RPMI7951 (cell line): ENCODE results near the gene AZU1. TPM values are rescaled to one million over a fixed set of nuclear protein-coding genes. Genes with fewer than 3 reads are reported as not detected.

ENCODE experiments used
- DNase-seq: peaks from one replicate; pipeline ENCODE4 v3.0.0-alpha.2; 2012; ENCODE audit warnings: low read depth
- total RNA-seq: library from RNA; depleted of rRNA; stranded (reverse); fragments of >200 nt; shearing (Covaris generic); gene quantifications from 2 replicates; pipeline ENCODE4 v1.2.3, GENCODE V29; 2014

AZU1 gene
- total RNA-seq, 1 experiment from 2014 or later, result not detected

DNA sequence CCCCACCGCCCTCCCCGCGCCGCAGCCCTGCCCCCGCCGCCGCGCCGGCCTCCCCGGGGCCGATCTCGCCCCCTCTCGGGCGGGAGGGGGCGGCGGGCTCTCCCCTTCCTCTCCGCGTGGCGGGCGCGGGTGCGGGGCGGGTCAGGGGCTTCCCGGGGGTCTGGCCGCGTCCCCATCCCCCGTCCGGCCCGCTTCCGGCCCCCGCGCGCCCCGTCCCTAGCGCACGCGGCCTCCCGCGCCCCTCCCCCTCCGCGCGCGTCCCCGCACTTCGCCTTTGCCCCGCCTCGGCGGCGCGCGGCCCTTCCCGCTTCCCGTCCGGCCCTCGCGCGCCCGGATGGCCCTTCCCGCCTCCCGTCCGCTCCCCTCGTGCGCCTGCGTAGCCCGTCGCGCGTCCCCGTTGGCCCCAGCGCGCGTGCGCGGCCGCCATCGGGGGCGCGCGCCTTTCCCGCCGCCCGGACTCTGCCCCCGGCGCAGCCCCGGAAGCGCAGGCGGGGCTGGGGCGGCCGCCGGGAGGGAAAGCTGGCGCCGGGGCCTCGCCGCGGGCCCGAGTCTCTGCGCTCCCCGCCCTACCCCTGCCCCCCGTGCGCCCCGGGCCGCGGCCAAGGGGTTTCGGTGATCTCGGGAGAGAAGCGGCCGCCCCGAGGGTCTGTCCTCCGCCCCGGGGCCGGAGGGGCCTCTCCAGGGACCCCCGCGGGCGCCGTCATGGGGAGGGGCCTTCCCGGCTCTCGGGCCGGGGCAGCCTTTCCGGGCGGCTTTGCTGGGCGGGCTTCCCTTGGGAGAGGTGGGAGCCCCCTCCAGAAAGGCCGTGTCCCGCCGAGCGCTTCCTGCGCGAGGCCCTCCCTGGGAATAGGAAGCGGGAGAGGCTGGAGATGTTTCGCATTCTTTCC, 29.9 kb upstream of the AZU1 start:
- DNase-seq, result peak; percentile 86

DNA sequence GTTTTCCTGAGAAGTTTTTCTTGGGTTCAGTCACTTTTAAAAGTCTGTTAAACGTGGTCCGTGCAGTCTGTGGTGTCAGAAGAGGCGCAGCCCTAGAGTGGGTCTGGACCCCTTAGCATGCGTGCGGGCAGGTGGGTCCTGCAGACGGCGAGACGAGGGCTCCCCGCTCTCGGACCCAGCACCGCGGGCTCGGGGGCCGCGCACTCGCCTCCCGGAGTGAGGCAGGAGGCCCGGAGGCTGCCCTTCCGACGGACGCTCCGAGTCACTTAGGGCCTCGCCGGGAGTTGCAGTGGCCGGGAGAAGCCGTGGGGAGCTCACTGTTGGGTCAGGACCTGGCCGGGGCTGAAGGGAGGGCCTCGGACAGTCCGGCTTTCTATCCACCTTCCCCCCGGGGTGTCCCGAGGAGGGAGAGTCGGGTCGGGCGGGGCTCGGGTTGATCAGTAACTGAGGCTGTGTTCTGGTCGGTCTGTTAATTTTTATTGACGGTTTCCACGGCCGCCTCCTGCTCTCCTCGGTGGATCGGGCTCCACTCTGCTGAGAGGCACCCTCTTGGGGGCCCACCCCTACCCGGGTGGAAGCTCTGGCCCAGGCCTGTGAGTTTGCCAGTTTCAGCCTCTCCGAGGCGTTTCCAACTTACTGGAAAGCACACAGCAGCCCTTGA, 29.1 kb upstream of the AZU1 start:
- DNase-seq, result no peak

DNA sequence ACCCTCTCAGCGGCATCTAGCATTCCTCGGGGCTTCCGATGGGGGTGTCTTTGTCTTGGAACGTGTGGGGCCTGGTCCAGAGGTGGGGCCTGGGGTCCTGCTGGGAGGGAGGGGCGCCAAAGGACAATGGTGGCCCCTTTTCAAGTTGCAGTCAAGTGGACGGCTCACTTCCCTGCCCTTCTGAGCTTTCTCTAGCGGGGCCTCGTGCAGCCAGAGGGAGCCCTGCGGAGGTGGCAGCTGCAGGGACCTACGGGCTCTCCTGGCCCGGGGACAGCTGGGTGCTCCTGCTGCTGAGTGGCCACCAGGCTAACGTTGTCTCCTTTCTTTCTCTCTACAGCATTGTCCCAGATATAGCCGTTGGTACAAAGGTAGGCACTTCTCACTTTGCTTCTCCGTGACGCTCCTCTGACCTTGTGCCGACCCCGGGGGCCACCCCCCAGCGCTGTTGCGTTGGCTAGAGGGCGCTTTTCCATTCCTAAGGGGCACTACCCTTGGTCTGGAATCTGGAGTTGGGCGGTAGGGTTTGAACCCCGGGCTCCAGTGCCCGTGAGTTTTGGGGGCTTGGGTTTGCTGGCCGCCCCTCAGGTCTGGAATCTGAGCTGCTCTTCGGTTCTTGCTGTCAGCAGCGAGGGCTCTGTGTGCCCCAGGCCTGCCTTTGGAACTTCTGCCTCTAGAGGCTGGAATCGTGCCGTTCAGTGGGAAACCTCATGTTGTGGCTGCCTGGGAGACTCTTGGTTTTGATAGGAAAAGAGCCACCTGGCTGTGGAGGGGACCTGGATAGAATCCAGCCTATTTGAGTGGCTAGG, 28.4 kb upstream of the AZU1 start:
- DNase-seq, result peak; percentile 51

DNA sequence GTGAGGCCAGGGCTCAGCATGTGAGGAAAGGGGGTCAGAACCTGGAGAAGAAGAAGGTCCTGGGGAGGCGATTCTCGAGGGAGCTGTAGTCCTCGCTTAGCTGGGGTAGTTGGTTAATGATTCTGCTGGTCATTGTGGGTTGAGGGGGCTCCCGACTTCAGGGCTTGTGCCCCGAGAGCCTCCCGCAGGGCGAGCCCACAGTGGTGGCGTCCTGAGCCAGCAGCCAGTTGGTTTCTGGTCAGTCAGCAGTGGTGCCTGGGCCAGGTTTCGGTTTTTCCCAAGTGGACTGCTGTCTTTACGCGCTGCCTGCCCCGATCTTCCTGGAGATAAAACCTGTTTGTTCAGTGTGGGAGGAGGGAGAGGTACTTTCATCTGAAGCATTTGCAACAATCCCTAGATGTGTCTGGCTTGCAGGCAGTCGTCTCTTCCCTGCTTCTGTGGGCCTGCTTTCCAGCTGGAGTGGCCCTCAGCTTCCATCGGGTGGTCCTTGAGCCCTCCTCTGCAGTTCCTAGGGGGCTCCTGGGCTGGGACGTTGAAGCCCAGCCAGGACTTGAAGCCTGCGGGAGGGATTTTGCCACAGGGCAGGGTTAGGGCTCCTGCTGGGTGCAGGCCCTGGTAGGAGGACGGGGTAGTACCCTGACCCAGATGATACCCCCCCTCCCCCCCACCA, 27.1 kb upstream of the AZU1 start:
- DNase-seq, result no peak

DNA sequence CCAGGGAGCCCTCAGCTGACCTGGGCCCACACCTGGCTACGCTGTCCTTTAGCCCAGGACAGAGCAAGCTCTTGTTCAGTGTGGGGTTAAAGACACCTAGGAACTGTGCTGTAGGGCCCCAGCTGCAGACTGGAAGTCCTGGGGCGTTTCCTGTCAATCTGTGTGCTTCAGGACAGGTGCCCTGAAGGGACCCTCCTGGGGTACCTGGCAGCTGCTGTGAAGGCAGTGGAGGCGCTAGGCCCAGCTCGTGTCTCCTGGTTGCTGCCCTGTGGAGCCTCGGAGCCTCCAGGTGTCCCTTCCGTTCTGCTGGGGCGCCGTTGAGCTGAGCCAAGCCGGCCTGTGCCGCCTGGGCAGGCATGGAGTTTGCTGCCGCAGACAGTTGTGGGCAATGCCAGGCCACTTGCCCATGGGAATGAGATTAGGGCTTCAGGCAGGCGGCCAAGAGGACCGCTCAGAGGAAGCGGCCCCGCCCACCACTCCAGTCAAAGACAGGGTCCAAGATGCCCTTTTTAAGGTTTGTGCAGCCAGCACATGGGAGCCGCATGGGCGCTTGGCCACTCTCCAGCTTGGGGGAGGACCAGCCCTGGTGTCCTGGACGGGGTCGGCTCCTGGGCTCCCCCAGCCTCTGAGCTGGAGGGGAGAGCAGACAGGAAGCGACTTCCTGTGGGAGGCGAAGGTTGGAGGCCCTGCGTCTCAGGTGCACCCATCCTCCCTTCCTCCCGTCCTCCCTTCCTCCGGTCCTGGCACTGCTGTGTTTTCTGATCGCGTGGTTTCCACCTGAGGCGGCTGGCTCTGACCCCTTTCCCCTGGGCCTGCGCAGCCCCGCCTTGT, 26.4 kb upstream of the AZU1 start:
- no peak for DNase-seq

DNA sequence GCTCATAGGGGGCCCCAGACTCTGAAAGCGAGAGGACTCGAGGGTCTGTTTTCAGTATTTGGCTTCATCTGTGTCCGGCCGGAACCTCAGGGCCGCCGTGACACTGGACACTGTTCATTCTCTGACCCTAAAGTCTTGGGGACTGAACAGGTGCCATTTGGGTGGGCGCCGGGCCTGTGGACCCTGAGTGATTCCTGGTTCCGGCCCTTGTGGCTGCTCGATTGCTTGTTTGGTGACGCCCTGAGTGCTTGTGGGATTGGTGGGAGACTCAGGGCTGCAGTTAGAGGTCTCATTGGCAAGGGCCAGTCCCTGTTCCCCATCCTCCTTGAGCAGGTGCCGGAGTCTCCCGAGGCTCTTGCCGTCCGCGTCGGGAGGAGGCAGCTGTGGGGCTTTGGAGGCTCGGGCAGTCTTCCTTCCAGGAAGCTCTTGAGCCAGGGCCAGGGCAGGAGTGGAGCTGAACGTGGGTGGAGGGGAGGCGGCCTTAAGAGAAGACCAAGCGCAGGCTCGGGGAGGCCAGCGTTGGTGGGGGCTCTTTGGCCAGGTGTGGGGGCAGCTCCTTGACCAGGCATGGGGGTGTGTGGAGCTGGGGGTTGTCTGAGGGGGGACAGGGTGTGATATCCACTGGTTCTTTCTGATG, 25.7 kb upstream of the AZU1 start:
- DNase-seq, result no peak

DNA sequence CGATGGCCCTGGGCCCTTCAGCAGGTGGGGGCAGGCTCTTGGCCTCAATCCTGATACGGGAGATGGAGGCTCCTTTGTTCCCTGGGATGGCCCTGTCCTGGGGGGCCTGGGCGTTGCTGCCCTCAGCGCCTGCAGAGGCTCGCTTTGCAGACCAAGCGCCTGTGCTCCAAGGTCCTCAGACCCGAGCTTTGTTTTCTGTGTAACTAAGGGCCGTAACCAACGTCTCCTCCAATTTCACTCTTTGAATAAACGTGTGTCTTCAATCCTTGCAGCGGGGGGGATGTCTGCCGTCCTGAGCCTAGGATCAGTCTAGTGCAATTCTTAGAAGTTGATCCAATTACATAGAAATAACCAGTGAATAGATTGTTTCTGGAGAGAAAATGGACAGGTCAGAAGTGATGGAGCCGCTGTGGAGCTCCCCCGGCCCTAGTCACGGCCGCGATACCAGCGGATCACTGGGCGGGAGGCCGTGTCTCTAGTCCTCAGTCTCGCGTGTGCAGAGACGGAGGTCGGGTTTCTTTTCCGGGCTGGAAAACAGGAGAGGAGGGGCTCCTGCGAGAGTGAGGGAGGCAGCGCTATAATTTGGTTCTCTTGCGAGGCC, 25.0 kb upstream of the AZU1 start:
- DNase-seq, result no peak

DNA sequence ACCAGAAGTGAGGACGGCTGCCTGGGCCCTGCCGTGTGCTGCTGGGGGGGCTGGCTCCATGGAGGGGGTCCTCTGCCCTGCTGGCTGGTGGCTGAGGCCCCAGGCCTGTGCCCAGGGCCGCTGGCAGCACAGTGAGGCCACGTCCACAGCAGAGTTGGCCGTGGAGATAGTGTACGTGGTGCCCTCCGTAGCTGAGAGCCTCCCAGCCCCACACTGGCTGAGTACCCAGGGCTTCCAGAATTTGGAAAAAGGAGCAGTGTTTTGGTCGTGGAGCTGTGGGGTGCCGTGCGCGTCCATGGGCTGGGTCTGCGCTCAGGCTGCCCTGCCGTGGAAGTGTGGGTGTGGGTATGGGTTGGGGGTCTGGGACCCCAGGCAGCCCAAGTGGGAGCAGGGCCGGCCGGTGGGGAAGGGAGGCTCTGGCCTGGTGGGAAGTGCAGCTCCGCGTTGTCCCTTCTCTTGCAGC, 24.5 kb upstream of the AZU1 start:
- DNase-seq, result no peak

DNA sequence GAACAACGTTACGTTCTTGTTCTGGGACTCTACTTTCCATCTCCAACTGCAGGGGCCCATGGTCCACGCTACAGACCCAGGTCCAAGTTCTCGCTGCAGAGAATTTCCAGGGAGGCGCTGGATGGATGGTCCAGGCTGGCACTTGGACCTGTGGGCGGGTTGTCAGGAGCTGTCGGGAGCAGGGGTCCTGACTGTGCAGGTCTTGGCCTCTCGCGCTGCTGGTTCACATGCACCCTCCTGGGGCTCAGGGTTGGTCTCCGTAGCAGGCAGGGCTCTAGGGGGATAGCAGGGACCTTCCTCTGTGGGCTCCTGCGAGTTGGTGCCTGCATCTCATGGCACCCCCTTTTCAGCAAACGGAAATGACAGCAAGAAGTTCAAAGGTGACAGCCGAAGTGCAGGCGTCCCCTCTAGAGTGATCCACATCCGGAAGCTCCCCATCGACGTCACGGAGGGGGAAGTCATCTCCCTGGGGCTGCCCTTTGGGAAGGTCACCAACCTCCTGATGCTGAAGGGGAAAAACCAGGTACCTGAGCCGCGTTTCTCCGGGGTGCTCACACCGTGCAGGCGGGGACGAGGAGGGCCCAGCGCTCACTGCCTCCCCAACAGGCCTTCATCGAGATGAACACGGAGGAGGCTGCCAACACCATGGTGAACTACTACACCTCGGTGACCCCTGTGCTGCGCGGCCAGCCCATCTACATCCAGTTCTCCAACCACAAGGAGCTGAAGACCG, 23.8 kb upstream of the AZU1 start:
- no peak for DNase-seq

DNA sequence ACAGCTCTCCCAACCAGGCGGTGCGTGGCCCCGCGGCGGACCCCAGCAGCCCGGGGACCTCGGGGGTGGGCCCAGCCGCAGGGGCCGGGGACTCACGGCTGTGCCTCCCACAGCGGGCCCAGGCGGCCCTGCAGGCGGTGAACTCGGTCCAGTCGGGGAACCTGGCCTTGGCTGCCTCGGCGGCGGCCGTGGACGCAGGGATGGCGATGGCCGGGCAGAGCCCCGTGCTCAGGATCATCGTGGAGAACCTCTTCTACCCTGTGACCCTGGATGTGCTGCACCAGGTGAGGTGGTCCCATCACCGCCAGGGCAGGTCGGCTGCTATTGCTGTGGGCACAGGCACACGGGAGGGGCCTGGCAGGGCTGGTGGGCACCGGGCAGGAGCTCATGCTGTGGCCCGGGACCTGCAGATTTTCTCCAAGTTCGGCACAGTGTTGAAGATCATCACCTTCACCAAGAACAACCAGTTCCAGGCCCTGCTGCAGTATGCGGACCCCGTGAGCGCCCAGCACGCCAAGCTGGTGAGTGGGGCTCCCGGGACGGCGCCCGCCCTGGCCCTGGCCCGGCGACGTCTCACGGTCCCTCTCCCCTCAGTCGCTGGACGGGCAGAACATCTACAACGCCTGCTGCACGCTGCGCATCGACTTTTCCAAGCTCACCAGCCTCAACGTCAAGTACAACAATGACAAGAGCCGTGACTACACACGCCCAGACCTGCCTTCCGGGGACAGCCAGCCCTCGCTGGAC, 23.0 kb upstream of the AZU1 start:
- no peak for DNase-seq

DNA sequence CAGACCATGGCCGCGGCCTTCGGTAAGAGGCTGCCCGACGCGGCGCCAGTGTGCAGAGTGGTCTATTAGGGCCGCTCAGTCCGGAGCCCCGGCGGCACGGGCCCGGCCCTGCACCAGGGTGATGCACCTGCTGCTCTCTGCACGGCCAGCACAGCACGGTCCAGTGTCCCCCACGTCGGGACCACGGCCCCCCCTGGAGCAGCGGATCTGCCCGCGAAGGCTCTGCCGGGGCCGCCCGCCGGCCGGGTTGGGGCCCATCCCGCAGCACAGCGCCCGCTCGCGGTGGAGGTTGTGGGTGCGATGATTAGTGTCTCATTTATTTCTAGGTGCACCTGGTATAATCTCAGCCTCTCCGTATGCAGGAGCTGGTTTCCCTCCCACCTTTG, 22.5 kb upstream of the AZU1 start:
- no peak for DNase-seq

DNA sequence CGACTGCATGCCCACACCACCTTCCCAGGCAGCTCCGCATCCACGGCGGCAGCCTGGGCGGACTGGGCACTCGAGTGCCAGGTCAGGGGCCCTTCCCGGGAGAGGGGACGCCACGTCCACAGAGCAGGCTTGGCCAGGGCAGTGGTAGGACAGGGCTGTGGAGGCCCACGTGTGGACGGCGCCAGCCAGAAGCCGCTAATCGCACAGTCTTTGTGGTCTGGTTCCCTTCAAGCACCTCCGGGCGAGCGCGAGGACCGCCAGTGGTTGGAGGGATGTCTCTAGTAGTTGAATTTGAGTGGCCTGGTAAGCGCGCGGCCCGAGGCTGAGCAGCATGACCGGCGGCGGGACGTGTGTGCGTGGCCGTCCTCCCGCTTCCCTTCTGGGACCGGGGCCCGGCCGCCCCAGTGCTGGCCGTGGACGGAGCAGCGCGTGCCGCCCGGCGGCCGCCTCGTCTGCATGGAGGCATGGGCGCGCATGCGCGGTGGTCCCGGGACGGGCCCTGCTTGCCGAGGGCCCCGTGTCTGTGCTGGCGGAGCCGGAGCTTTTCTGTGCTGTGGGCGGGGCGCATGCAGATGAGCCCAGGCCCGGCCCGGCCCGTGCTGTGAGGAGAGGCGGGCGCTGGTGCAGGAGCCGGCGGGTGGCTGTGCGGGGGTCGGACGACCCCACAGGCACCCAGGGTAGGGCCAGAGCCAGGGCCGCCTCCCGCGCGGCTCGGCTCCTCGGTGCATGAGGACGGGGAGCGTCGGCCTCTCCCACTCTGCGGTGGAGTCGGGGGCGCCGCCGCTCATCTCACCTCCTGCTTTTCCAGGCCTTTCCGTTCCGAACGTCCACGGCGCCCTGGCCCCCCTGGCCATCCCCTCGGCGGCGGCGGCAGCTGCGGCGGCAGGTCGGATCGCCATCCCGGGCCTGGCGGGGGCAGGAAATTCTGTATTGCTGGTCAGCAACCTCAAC, 21.8 kb upstream of the AZU1 start:
- no peak for DNase-seq

DNA sequence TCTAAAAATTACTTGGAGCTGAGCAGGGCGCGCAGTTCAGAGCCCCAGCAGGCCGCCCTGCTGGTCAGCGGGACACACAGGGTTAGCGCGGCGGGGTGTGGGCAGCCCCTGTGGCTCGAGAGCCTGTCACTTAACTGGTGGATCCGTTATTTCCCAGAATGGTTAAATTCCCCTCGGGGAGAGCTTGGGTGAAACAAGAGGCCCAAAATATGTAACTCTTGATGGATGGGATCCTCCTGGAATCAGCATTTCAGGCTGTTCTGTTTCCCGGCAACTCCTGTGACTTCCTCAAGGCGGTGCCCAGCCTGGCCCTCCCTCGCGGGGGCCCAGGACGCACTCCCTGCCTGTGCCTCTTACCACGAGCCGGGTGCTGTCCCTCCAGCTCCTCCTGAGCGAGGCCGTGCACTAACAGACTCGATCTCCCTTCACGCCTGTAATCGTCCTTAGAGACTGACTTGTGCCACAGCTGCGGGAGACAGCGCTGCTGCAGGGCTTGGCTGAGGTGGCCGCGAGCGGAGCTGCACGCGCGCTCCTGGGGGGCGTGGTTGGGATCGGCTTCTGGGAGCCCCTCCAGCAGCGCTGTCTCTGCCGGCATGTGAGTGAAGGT, 20.7 kb upstream of the AZU1 start:
- no peak for DNase-seq

DNA sequence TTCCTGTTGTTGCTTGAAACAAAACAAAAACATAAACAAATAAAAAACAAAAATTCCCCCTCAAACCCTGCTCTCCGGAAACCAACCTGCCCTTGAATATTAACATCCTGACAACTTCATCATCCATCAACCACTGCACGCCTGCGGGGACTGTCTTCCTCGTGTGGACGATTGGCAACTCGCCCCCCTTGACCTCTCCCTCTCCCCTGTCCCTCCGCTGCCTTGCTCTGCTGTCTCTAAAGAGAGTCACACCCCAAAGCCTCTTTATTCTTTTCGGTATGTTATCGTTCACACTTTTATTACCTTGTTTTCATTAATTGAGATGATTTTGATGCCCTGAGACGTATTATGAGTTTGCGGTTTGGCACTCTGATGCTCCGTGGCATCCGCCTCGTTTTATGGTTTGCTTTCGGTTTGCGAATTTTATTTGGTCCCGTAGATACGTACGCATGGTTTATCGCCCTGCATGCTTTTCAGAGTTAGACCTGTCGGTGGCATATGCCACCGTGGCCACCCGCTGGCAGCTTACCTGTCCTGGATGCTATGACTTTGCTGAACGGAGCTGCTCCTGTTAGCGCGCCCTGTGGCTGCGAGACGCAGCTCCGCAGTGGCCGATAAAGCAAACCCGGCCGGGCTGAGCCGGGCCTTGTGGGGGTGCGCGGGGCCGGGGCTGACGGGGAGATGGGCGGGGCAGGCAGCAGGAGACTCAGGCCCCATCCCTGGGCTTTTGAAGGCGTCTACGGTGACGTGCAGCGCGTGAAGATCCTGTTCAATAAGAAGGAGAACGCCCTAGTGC, 19.8 kb upstream of the AZU1 start:
- DNase-seq, result no peak

DNA sequence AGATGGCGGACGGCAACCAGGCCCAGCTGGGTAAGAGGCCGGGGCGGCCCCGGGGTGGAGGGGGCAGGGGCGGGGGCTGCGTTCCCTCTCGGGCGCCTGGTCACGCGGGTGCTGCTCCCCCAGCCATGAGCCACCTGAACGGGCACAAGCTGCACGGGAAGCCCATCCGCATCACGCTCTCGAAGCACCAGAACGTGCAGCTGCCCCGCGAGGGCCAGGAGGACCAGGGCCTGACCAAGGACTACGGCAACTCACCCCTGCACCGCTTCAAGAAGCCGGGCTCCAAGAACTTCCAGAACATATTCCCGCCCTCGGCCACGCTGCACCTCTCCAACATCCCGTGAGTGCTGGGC, 19.2 kb upstream of the AZU1 start:
- no peak for DNase-seq
